ENCODE measurements around the gene MRPL1. TPM values are rescaled to one million over a fixed set of nuclear protein-coding genes. Genes with fewer than 3 reads are reported as not detected.

The MRPL1 gene
- total RNA-seq: 48.4 and 61.4 TPM in 2 replicates

DNA sequence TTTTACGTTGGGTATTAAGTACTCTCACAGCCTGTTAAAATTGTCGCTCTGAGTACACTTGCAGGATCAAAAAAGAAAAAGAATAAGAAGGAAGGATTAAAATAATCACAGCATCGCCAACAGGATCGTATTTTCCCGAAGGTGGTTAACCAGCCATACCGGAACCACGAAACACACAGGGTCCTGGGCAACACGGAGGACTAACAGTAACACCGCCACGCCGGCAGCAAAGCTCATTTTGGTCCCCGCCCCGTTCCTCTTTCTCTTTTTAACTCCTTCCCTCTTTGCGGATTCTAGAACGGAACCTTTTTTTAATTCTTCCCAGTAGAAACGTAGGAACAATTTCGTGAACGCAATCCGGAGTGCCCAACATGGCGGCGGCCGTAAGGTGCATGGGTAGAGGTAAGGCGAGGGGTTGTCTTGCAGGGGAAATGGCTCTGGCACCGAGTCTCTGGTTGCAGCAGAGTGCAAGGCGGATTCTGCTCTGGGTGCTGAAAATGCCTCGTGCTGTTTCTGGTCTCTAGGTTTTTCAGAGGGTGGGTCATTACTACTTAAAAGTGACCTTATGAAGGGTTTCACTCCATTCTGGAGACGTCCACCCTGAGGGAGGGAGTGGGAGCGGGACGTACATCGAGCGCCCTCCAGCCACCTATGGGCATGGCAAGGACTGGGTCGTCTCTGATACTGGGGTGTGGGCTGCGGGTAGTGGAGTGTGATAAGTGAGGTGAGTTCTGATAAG is at the start of gene MRPL1:
Gene MRPL1 (plus strand): TSS at position 353 of the 739 bp plus-strand sequence. CDS start 19 bp downstream, at position 372.

DNA sequence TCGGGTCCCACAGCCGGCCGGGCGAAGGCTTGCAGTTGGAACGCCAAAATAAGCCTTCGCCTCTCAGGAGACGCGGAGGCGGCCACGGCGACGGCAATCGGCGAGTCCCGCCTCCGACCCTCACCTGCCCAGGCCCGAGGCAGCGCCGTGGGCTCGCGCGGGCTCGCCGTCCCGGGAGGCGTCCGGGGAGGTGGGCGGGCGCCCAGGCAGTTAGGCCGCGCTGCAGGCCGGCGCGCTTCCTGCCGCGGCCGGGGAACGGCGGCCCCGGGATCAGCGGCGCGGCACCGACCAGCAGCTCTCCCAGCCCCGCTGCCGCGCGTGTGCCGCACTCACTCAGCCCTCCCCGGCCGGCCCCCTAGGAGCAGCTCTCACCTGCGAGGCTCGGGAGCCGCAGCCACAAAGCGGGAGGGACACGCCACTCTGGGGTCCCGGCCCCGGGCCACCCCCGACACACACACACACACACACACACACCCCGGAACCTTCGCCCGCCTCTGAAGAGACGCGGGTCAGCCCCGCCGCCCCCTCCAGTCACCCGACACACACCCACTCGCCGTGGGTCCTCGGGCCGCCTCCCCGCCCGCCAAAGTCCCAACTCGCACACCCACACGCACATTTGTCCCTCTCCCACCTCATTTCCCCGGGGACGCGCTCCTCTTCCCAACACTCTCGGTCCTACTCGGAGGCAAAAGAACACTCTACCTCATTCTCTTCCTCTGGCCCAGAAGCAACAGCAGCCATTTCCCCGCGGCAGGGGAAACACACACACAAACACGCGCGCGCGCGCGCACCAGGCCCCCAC is 43.8 kb upstream of the MRPL1 start, which contains the start of gene CNOT6L:
Gene CNOT6L (minus strand): TSS at position 767 of the 802 bp plus-strand sequence. CDS start 60 bp downstream, at position 707.

Other genes starting within 250 kb of the MRPL1 start
- gene CNOT6L, start 43.5 kb upstream of the MRPL1 start, total RNA-seq: 26.1 and 28.1 TPM in 2 replicates
- gene FRAS1, start 194.5 kb downstream of the MRPL1 start, total RNA-seq: 4.1 and 4.3 TPM in 2 replicates